Measurements from ENCODE around the gene PRDM2. TPM values are rescaled to one million over a fixed set of nuclear protein-coding genes. Genes with fewer than 3 reads are reported as not detected.

The PRDM2 gene
- total and polyA plus RNA-seq, 2 of the 13 experiments (the other 11 are each of a cell fraction or from before 2014, with no cell fraction given), result 4.0 to 6.5 TPM

GRCh38 chr1:13677896-13678295 is 22.1 kb upstream of the PRDM2 start:
- intact Hi-C loops (cut with micrococcal nuclease; ENCODE audit: unreplicated experiment) (no loop called here), in situ Hi-C loops (cut with HindIII; ENCODE audit: extremely low pct_ligation_motif_present, low pct_unique_long_range_greater_than_20kb) (no loop called here)
- DNase-seq (ENCODE audit: low spot score) (no peak), FAIRE-seq (no peak), ATAC-seq (no peak)
- Histone ChIP-seq H4K20me1 (ENCODE audit: insufficient read depth, low read length) (no peaks in the 10 kb centered on the region), H3K27me3 (ENCODE audit: control insufficient read depth in 1 of 2, insufficient read depth in 2 of 2, low read length in 2 of 2) (no peaks in the 10 kb centered on the region), H3K4me3 (replicated peaks in 1 of 3; ENCODE audit: insufficient read depth in 1 of 3, low read depth in 2 of 3, low read length in 3 of 3) (no peak overlapping the region), H3K4me2 (ENCODE audit: low read depth, low read length) (no peak overlapping the region), H2AFZ (ENCODE audit: low read length) (no peak overlapping the region), H3K9me3 (ENCODE audit: low read length) (peaks cover 12% of the 10 kb centered on the region; the same call in 1 of the 2 replicates), H3K79me2 (ENCODE audit: insufficient read depth, low read length) (no peaks in the 10 kb centered on the region), H3K4me1 (ENCODE audit: insufficient read depth, low read length) (no peaks in the 10 kb centered on the region), H3K27ac (ENCODE audit: extremely low read length, insufficient read depth, low read length) (no peak overlapping the region), H3K9ac (ENCODE audit: insufficient read depth, low read depth, low read length) (no peak overlapping the region), H3K36me3 (replicated peaks in 1 of 2; ENCODE audit: control insufficient read depth in 1 of 2, insufficient read depth in 2 of 2, low read length in 2 of 2) (no peaks in the 10 kb centered on the region)
- TF ChIP-seq ZNF660 (CRISPR knock-in tag; IDR thresholded peaks at IDR 0.05; ENCODE audit: borderline replicate concordance, low read depth), result no peak
- no peak for TF ChIP-seq MTF1 (CRISPR knock-in tag; IDR thresholded peaks at IDR 0.05)
- TF ChIP-seq DPF2 (CRISPR knock-in tag; IDR thresholded peaks at IDR 0.05; ENCODE audit: borderline replicate concordance, low read depth), result no peak
- no peak for TF ChIP-seq ZNF512 (CRISPR knock-in tag; IDR thresholded peaks at IDR 0.05)
- TF ChIP-seq REPIN1 (CRISPR knock-in tag; IDR thresholded peaks at IDR 0.05; ENCODE audit: borderline replicate concordance, low read depth), result no peak
- no peak for TF ChIP-seq ARID2 (CRISPR knock-in tag; IDR thresholded peaks at IDR 0.05; ENCODE audit: borderline replicate concordance)
- no peak for TF ChIP-seq SP1 (IDR thresholded peaks at IDR 0.05)
- no peak for TF ChIP-seq SP1 (CRISPR knock-in tag; IDR thresholded peaks at IDR 0.05)
- no peak for TF ChIP-seq ZNF430 (CRISPR knock-in tag; IDR thresholded peaks at IDR 0.05)
- no peak for TF ChIP-seq ZNF101 (CRISPR knock-in tag; IDR thresholded peaks at IDR 0.05; ENCODE audit: borderline replicate concordance, low read depth)
- TF ChIP-seq NFRKB (IDR thresholded peaks at IDR 0.05), result no peak
- no peak for TF ChIP-seq XBP1 (CRISPR knock-in tag; IDR thresholded peaks at IDR 0.05)
- TF ChIP-seq, protein P1, sequence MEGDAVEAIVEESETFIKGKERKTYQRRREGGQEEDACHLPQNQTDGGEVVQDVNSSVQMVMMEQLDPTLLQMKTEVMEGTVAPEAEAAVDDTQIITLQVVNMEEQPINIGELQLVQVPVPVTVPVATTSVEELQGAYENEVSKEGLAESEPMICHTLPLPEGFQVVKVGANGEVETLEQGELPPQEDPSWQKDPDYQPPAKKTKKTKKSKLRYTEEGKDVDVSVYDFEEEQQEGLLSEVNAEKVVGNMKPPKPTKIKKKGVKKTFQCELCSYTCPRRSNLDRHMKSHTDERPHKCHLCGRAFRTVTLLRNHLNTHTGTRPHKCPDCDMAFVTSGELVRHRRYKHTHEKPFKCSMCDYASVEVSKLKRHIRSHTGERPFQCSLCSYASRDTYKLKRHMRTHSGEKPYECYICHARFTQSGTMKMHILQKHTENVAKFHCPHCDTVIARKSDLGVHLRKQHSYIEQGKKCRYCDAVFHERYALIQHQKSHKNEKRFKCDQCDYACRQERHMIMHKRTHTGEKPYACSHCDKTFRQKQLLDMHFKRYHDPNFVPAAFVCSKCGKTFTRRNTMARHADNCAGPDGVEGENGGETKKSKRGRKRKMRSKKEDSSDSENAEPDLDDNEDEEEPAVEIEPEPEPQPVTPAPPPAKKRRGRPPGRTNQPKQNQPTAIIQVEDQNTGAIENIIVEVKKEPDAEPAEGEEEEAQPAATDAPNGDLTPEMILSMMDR (CRISPR knock-in tag; IDR thresholded peaks at IDR 0.05), result no peak
- TF ChIP-seq ZBED4 (CRISPR knock-in tag; IDR thresholded peaks at IDR 0.05; ENCODE audit: borderline replicate concordance), result no peak
- no peak for TF ChIP-seq SYNCRIP (IDR thresholded peaks at IDR 0.05; ENCODE audit: insufficient read depth, low read depth, low read length)
- ChIA-PET POLR2A (no interaction called here), CTCF (ENCODE audit: low intra/inter-chr PET ratio, low total read pairs) (no interaction called here)
- WGBS (ENCODE audit: low lambda C conversion rate), result 4% methylated on average over 1 of the region's 1 CpG
- no TSS peak for BruUV-seq (replicated peaks)

Data from HepG2 (cell line).